Hepatocyte (in vitro differentiated cells): Measurements from ENCODE around the gene CUX1. TPM values are rescaled to one million over a fixed set of nuclear protein-coding genes. Genes with fewer than 3 reads are reported as not detected.

Source experiments
- DNase-seq: peaks from one replicate; pipeline ENCODE4 v3.0.0-alpha.2; 2016; ENCODE audit warnings: low spot score
- H2AFZ ChIP-seq: fragments of 200-600 bp; sonication (generic); 2 replicates; pipeline ENCODE4 v1.6.0; 2016; ENCODE audit warnings: antibody characterized with exemption, mild to moderate bottlenecking
- H3K27ac ChIP-seq: fragments of 200-600 bp; sonication (generic); 2 replicates; pipeline ENCODE4 v1.5.1; 2016; ENCODE audit warnings: mild to moderate bottlenecking
- H3K27me3 ChIP-seq: fragments of 200-600 bp; sonication (generic); 2 replicates; pipeline ENCODE4 v1.6.1; 2016
- H3K36me3 ChIP-seq: fragments of 200-600 bp; sonication (generic); replicated peaks from 2 replicates; pipeline ENCODE4 v1.5.1; 2016; ENCODE audit warnings: low read depth; ENCODE audit not compliant: insufficient read depth
- H3K4me1 ChIP-seq: fragments of 200-600 bp; sonication (generic); 2 replicates; pipeline ENCODE4 v1.5.1; 2016; ENCODE audit warnings: mild to moderate bottlenecking, moderate library complexity; ENCODE audit not compliant: insufficient read depth
- H3K4me2 ChIP-seq: fragments of 200-600 bp; sonication (generic); 2 replicates; pipeline ENCODE4 v1.6.0; 2016
- H3K4me3 ChIP-seq: fragments of 200-600 bp; sonication (generic); 2 replicates; pipeline ENCODE4 v1.5.1; 2016; ENCODE audit warnings: mild to moderate bottlenecking
- H3K79me2 ChIP-seq: fragments of 200-600 bp; sonication (generic); 2 replicates; pipeline ENCODE4 v1.6.0; 2017; ENCODE audit warnings: mild to moderate bottlenecking
- H3K9me2 ChIP-seq: fragments of 200-600 bp; sonication (generic); replicated peaks from 2 replicates; pipeline ENCODE4 v1.6.0; 2017; ENCODE audit warnings: mild to moderate bottlenecking; ENCODE audit not compliant: insufficient read depth
- H3K9me3 ChIP-seq: fragments of 200-600 bp; sonication (generic); 2 replicates; pipeline ENCODE4 v1.5.1; 2016; ENCODE audit warnings: low read depth, mild to moderate bottlenecking
- H4K20me1 ChIP-seq: fragments of 200-600 bp; sonication (generic); 2 replicates; pipeline ENCODE4 v1.6.0; 2016; ENCODE audit warnings: mild to moderate bottlenecking; ENCODE audit not compliant: insufficient read depth, poor library complexity, severe bottlenecking
- EZH2 ChIP-seq: fragments of 200-600 bp; sonication (generic); IDR thresholded peaks from 2 replicates; pipeline ENCODE4 v1.6.1; 2016; ENCODE audit warnings: antibody characterized with exemption, mild to moderate bottlenecking, borderline replicate concordance
- EZH2phosphoT487 ChIP-seq: fragments of 200-600 bp; sonication (generic); IDR thresholded peaks from one replicate; pipeline ENCODE4 v1.6.1; 2018; ENCODE audit warnings: antibody characterized with exemption, mild to moderate bottlenecking, low read depth, moderate library complexity; ENCODE audit not compliant: unreplicated experiment, severe bottlenecking
- WGBS: methylation state at CpG from one replicate; pipeline ENCODE4 v1.1.6; 2016; ENCODE audit warnings: low lambda C conversion rate; ENCODE audit errors: missing lambda C conversion rate; 5-methylcytosine and 5-hydroxymethylcytosine counted together
- polyA plus RNA-seq: library from polyadenylated mRNA; unstranded; fragments of >200 nt; fragmentation: Nextera tagmentation; extraction: Ambion mirVana; gene quantifications from 2 replicates; pipeline ENCODE4 v1.2.1, GENCODE V29; 2016
- total RNA-seq: library from RNA; depleted of rRNA; stranded (reverse); fragments of >200 nt; gene quantifications from 2 replicates; pipeline ENCODE4 v1.2.3, GENCODE V29; 2014
- TF ChIP-seq, protein P1 (sequence below): fragments of 200-600 bp; sonication (generic); IDR thresholded peaks from 2 replicates; pipeline ENCODE4 v1.5.1; 2016; ENCODE audit warnings: antibody characterized with exemption, mild to moderate bottlenecking; ENCODE audit not compliant: poor library complexity

The CUX1 gene
- total and polyA plus RNA-seq, 2 experiments from 2014 or later, result 60.1 to 76.8 TPM

DNA sequence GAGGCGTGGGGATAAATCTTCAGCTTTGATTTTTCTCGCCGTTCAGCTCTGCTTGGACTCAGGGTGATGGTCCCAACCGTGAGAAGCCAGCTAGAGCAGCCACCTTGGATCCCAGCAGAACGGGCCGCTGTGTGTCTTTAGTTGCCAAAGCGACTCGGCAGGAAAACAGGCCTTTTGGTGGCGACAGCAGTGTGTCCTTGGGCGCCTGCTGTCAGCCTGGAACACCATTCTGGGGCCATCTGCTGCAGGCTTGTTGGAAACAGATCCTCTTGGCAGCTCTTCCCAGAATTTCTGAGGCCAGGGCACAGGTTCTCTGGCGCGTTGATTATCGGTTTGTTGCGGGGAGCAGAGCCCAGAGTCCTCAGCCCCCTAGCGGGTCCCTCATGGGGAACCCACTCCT lies 97.6 kb downstream of the CUX1 start:
- Histone ChIP-seq H3K79me2 (peaks cover 86% of the 10 kb centered on the region), H3K9me3 (no peaks in the 10 kb centered on the region), H3K4me1 (peaks cover 37% of the 10 kb centered on the region), H2AFZ (no peak overlapping the region), H3K36me3 (no peaks in the 10 kb centered on the region), H3K4me3 (no peak overlapping the region), H3K27ac (peak overlapping the region; percentile 73), H4K20me1 (no peaks in the 10 kb centered on the region), H3K4me2 (no peak overlapping the region), H3K27me3 (no peaks in the 10 kb centered on the region), H3K9me2 (no peaks in the 10 kb centered on the region)
- no peak for TF ChIP-seq EZH2phosphoT487
- TF ChIP-seq, protein P1, sequence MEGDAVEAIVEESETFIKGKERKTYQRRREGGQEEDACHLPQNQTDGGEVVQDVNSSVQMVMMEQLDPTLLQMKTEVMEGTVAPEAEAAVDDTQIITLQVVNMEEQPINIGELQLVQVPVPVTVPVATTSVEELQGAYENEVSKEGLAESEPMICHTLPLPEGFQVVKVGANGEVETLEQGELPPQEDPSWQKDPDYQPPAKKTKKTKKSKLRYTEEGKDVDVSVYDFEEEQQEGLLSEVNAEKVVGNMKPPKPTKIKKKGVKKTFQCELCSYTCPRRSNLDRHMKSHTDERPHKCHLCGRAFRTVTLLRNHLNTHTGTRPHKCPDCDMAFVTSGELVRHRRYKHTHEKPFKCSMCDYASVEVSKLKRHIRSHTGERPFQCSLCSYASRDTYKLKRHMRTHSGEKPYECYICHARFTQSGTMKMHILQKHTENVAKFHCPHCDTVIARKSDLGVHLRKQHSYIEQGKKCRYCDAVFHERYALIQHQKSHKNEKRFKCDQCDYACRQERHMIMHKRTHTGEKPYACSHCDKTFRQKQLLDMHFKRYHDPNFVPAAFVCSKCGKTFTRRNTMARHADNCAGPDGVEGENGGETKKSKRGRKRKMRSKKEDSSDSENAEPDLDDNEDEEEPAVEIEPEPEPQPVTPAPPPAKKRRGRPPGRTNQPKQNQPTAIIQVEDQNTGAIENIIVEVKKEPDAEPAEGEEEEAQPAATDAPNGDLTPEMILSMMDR, result no peak
- no peak for TF ChIP-seq EZH2
- DNase-seq, result no peak
- 96% methylated on average over 15 of the region's 15 CpGs for WGBS

DNA sequence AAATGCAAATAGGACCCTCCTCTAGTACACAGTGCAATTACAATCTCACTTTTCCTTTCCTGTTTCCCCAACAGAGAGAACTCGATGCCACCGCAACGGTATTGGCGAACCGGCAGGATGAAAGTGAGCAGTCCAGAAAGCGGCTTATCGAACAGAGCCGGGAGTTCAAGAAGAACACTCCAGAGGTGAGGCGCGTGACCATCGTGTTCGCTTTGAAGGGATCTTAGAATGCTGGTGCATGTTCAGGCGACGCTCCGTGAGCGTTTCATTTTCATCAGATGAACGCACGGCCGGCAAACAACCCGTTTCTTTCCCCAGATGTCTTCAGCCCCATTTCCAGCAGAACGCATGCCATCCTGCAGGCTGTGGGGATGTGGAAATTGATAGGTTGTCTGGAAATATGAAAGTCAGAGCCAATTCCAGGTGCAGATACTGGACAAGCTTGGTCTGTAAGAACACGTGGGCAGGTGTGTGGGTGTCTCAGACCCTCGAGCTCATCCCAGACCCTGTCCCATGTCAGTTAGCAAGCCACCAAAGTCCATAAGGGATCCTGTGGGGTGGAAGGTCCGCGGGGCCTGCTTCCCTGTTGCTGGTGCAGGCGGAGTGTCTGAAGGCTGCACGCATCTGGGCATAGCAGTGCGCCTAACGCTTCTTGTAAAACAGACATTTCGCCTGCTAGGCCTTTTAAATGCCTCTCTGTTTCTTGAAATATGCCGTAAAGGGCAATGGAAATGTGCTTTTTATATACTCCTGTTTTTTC lies 98.8 kb downstream of the CUX1 start:
- H3K4me1 ChIP-seq, result peaks cover 31% of the 10 kb centered on the region
- no peak overlapping the region for H2AFZ ChIP-seq
- peaks cover 86% of the 10 kb centered on the region for H3K79me2 ChIP-seq
- no peak for DNase-seq
- no peaks in the 10 kb centered on the region for H4K20me1 ChIP-seq
- H3K36me3 ChIP-seq, result no peaks in the 10 kb centered on the region
- no peaks in the 10 kb centered on the region for H3K9me3 ChIP-seq
- H3K27ac ChIP-seq, result no peak overlapping the region
- H3K27me3 ChIP-seq, result no peaks in the 10 kb centered on the region
- 90% methylated on average over 30 of the region's 31 CpGs for WGBS
- no peaks in the 10 kb centered on the region for H3K9me2 ChIP-seq
- no peak for TF ChIP-seq EZH2
- H3K4me2 ChIP-seq, result no peak overlapping the region
- no peak overlapping the region for H3K4me3 ChIP-seq

DNA sequence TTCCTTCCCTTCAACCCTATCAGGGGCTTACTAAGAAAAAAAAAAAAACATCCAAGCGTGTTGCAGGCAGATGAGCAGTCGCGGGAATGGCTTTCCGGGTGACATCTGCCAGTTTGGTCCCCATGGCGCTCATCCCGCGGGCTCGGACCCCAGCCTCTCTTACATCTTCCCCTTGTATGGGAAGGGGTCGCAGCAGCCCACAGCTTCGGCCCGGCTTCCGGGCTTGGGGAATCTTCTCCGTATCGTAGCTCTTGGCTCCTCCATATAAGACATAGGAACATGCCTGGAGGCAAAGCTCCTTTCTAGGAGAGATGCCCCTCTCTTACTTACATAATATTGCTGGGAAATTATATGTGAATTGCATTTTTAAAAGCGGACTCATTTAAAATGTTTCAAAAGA lies 99.5 kb downstream of the CUX1 start:
- Histone ChIP-seq H3K9me2 (no peaks in the 10 kb centered on the region), H3K36me3 (no peaks in the 10 kb centered on the region), H3K27me3 (no peaks in the 10 kb centered on the region), H3K4me3 (no peak overlapping the region), H2AFZ (no peak overlapping the region), H3K9me3 (no peaks in the 10 kb centered on the region), H3K4me1 (peaks cover 25% of the 10 kb centered on the region), H3K79me2 (peaks cover 84% of the 10 kb centered on the region), H3K27ac (no peak overlapping the region), H3K4me2 (no peak overlapping the region), H4K20me1 (no peaks in the 10 kb centered on the region)
- DNase-seq, result no peak
- 94% methylated on average over 15 of the region's 15 CpGs for WGBS
- no peak for TF ChIP-seq EZH2
- TF ChIP-seq, protein P1, result no peak
- TF ChIP-seq EZH2phosphoT487, result no peak

DNA sequence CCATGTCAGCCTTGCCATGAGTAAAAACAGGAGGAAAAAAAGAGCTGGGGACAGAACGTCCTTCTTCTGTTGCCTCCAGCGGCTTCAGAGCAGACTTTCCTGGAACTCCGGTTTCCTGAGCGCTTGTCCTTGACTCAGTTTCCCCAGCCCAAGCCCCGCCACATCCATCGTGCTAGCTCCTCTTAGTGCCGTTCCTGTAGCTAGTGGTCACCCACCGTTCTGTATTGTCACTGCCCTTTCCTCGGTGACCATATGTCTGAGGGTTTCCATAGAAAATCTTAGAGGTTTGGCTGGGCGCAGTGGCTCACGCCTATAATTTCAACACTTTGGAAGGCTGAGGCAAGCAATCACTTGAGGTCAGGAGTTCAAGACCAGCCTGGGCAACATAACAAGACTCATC lies 100.1 kb downstream of the CUX1 start:
- Histone ChIP-seq H3K4me2 (no peak overlapping the region), H3K27ac (no peak overlapping the region), H3K36me3 (no peaks in the 10 kb centered on the region), H2AFZ (no peak overlapping the region), H3K4me1 (peaks cover 21% of the 10 kb centered on the region), H3K27me3 (no peaks in the 10 kb centered on the region), H3K79me2 (peaks cover 84% of the 10 kb centered on the region), H4K20me1 (no peaks in the 10 kb centered on the region), H3K9me2 (no peaks in the 10 kb centered on the region), H3K9me3 (no peaks in the 10 kb centered on the region), H3K4me3 (no peak overlapping the region)
- DNase-seq, result no peak
- 98% methylated on average over 11 of the region's 11 CpGs for WGBS
- TF ChIP-seq EZH2 (no peak), EZH2phosphoT487 (no peak)
- TF ChIP-seq, protein P1, result no peak
